H9 (cell line): ENCODE measurements around the gene PAQR5. TPM values are rescaled to one million over a fixed set of nuclear protein-coding genes. Genes with fewer than 3 reads are reported as not detected.

Experiments
- DNase-seq: peaks from one replicate; pipeline ENCODE4 v3.0.0-alpha.2; 2017
- H2AFZ ChIP-seq: one replicate; pipeline ENCODE4 v1.6.1; 2013; ENCODE audit warnings: mild to moderate bottlenecking, low read length, control low read depth, moderate library complexity
- H2AK5ac ChIP-seq: 2 replicates; pipeline ENCODE4 v1.6.1; 2013; ENCODE audit warnings: low read length, control low read depth, mixed read lengths; ENCODE audit not compliant: insufficient read length
- H2BK120ac ChIP-seq: one replicate; pipeline ENCODE4 v1.6.1; 2013; ENCODE audit warnings: low read depth, mild to moderate bottlenecking, low read length, control low read depth, inconsistent platforms; ENCODE audit not compliant: poor library complexity, severe bottlenecking
- H2BK12ac ChIP-seq: 2 replicates; pipeline ENCODE4 v1.6.1; 2013; ENCODE audit warnings: low read length, control low read depth, mixed read lengths, low read depth; ENCODE audit not compliant: insufficient read length
- H2BK15ac ChIP-seq: 2 replicates; pipeline ENCODE4 v1.6.1; 2013; ENCODE audit warnings: low read depth, low read length, control low read depth
- H2BK20ac ChIP-seq: one replicate; pipeline ENCODE4 v1.6.1; 2013; ENCODE audit warnings: low read depth, mild to moderate bottlenecking, low read length, control low read depth, inconsistent platforms; ENCODE audit not compliant: poor library complexity, severe bottlenecking
- H2BK5ac ChIP-seq: 2 replicates; pipeline ENCODE4 v1.6.1; 2013; ENCODE audit warnings: low read length, control low read depth, mixed read lengths; ENCODE audit not compliant: insufficient read length
- H3K14ac ChIP-seq: 2 replicates; pipeline ENCODE4 v1.6.1; 2013; ENCODE audit warnings: low read length, control low read depth; ENCODE audit not compliant: insufficient read depth
- H3K18ac ChIP-seq: 2 replicates; pipeline ENCODE4 v1.6.1; 2013; ENCODE audit warnings: low read depth, mild to moderate bottlenecking, mixed read lengths, low read length, control low read depth; ENCODE audit not compliant: insufficient read length
- H3K23ac ChIP-seq: 2 replicates; pipeline ENCODE4 v1.6.1; 2013; ENCODE audit warnings: low read length, control low read depth, mixed read lengths, low read depth; ENCODE audit not compliant: insufficient read length
- H3K23me2 ChIP-seq: 2 replicates; pipeline ENCODE4 v1.6.1; 2013; ENCODE audit warnings: low read depth, mild to moderate bottlenecking, mixed read lengths, low read length, control low read depth; ENCODE audit not compliant: insufficient read length, poor library complexity, severe bottlenecking
- H3K27ac ChIP-seq: 2 replicates; pipeline ENCODE4 v1.5.1; 2013; ENCODE audit warnings: low read length, control low read depth, mixed read lengths, low read depth; ENCODE audit not compliant: insufficient read length
- H3K27me3 ChIP-seq: 2 replicates; pipeline ENCODE4 v1.6.1; 2013; ENCODE audit warnings: low read length, control low read depth, inconsistent platforms; ENCODE audit not compliant: insufficient read depth
- H3K4ac ChIP-seq: 2 replicates; pipeline ENCODE4 v1.6.1; 2013; ENCODE audit warnings: low read depth, mild to moderate bottlenecking, control low read depth, inconsistent platforms, low read length, moderate library complexity
- H3K4me1 ChIP-seq: 2 replicates; pipeline ENCODE4 v1.6.1; 2013; ENCODE audit warnings: low read length, control low read depth, inconsistent platforms; ENCODE audit not compliant: insufficient read depth
- H3K4me2 ChIP-seq: 2 replicates; pipeline ENCODE4 v1.6.1; 2013; ENCODE audit warnings: low read length, control low read depth, mixed read lengths; ENCODE audit not compliant: insufficient read length, insufficient read depth
- H3K56ac ChIP-seq: 2 replicates; pipeline ENCODE4 v1.6.1; 2013; ENCODE audit warnings: low read depth, mild to moderate bottlenecking, mixed read lengths, low read length, control low read depth; ENCODE audit not compliant: insufficient read length
- H3K79me1 ChIP-seq: 2 replicates; pipeline ENCODE4 v1.6.1; 2013; ENCODE audit warnings: low read depth, mild to moderate bottlenecking, moderate library complexity, low read length, control low read depth, inconsistent platforms; ENCODE audit not compliant: insufficient read depth, poor library complexity, severe bottlenecking
- H3K79me2 ChIP-seq: 2 replicates; pipeline ENCODE4 v1.6.1; 2013; ENCODE audit warnings: low read length, control low read depth, inconsistent platforms; ENCODE audit not compliant: insufficient read depth
- H3K9ac ChIP-seq: 2 replicates; pipeline ENCODE4 v1.6.1; 2013; ENCODE audit warnings: low read length, control low read depth, mixed read lengths; ENCODE audit not compliant: insufficient read length; ENCODE audit errors: extremely low read depth
- H3K9me3 ChIP-seq: one replicate; pipeline ENCODE4 v1.6.1; 2013; ENCODE audit warnings: low read depth, low read length, inconsistent platforms; ENCODE audit not compliant: control insufficient read depth
- H3T11ph ChIP-seq: one replicate; pipeline ENCODE4 v1.6.1; 2013; ENCODE audit warnings: mild to moderate bottlenecking, low read length, control low read depth, inconsistent platforms
- H4K20me1 ChIP-seq: one replicate; pipeline ENCODE4 v1.6.1; 2013; ENCODE audit not compliant: control insufficient read depth, insufficient read length, insufficient read depth
- H4K5ac ChIP-seq: 2 replicates; pipeline ENCODE4 v1.6.1; 2013; ENCODE audit warnings: low read depth, mild to moderate bottlenecking, mixed read lengths, low read length, control low read depth; ENCODE audit not compliant: insufficient read length
- H4K8ac ChIP-seq: replicated peaks from 2 replicates; pipeline ENCODE4 v1.6.1; 2013; ENCODE audit warnings: low read length, control low read depth, mixed read lengths, low read depth; ENCODE audit not compliant: insufficient read length
- H4K91ac ChIP-seq: 2 replicates; pipeline ENCODE4 v1.6.1; 2013; ENCODE audit warnings: low read depth, mild to moderate bottlenecking, moderate library complexity, mixed read lengths, low read length, control low read depth; ENCODE audit not compliant: insufficient read length
- H3K27ac Mint-ChIP-seq, 3 experiments: 2 replicates in 2 of 3; 3 replicates in 1 of 3; pipeline ENCODE4 v1.8.0; 2020 to 2021; ENCODE audit warnings: mixed read lengths in 3 of 3, mild to moderate bottlenecking in 1 of 3, moderate library complexity in 1 of 3
- H3K27me3 Mint-ChIP-seq: 2 replicates; pipeline ENCODE4 v1.8.0; 2021; ENCODE audit warnings: low read depth, mild to moderate bottlenecking, moderate library complexity, mixed read lengths
- H3K36me3 Mint-ChIP-seq, 3 experiments: 2 replicates in 2 of 3; 3 replicates in 1 of 3; pipeline ENCODE4 v1.8.0; 2020 to 2021; ENCODE audit warnings: low read depth in 3 of 3, mixed read lengths in 3 of 3; ENCODE audit not compliant: insufficient read depth in 1 of 3
- H3K4me1 Mint-ChIP-seq, 2 experiments: 2 replicates each; pipeline ENCODE4 v1.8.0; 2020; ENCODE audit warnings: mixed read lengths in 2 of 2
- H3K4me3 Mint-ChIP-seq, 2 experiments: 2 replicates in 1 of 2; 3 replicates in 1 of 2; pipeline ENCODE4 v1.8.0; 2020 to 2021; ENCODE audit warnings: mild to moderate bottlenecking in 2 of 2, mixed read lengths in 2 of 2, moderate library complexity in 1 of 2
- H3K9me3 Mint-ChIP-seq, 2 experiments: 2 replicates in 1 of 2; 3 replicates in 1 of 2; pipeline ENCODE4 v1.8.0; 2020; ENCODE audit warnings: mild to moderate bottlenecking in 2 of 2, mixed read lengths in 2 of 2, moderate library complexity in 1 of 2
- WGBS: extraction: QIAGEN DNeasy Blood & Tissue Kit; methylation state at CpG from one replicate; pipeline ENCODE4 v1.1.7; 2013; ENCODE audit warnings: missing lambda C conversion rate, low lambda C conversion rate, mixed read lengths; ENCODE audit not compliant: insufficient read length; ENCODE audit errors: extremely low coverage; 5-methylcytosine and 5-hydroxymethylcytosine counted together
- total RNA-seq: library from RNA; stranded (reverse); gene quantifications from 2 replicates; pipeline ENCODE4 v1.2.1, GENCODE V29; 2021
- TF ChIP-seq, protein P1 (sequence below): fragments of 200-600 bp; sonication (generic); conservative IDR thresholded peaks from 3 replicates; pipeline ENCODE4 v1.8.0; 2021; ENCODE audit warnings: antibody characterized with exemption, mild to moderate bottlenecking

The PAQR5 gene
- total RNA-seq, 1 experiment from 2014 or later = 1.6 TPM

GRCh38 chr15:69388260-69388705 lies 89.6 kb downstream of the PAQR5 start:
- no peak for DNase-seq
- no peak overlapping the region for H3K9ac ChIP-seq
- TF ChIP-seq, protein P1, sequence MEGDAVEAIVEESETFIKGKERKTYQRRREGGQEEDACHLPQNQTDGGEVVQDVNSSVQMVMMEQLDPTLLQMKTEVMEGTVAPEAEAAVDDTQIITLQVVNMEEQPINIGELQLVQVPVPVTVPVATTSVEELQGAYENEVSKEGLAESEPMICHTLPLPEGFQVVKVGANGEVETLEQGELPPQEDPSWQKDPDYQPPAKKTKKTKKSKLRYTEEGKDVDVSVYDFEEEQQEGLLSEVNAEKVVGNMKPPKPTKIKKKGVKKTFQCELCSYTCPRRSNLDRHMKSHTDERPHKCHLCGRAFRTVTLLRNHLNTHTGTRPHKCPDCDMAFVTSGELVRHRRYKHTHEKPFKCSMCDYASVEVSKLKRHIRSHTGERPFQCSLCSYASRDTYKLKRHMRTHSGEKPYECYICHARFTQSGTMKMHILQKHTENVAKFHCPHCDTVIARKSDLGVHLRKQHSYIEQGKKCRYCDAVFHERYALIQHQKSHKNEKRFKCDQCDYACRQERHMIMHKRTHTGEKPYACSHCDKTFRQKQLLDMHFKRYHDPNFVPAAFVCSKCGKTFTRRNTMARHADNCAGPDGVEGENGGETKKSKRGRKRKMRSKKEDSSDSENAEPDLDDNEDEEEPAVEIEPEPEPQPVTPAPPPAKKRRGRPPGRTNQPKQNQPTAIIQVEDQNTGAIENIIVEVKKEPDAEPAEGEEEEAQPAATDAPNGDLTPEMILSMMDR = no peak
- Mint-ChIP-seq H3K27ac (no peak overlapping the region), H3K4me1 (peaks cover 5% of the 10 kb centered on the region in 2 experiments; a peak in 2 of 4 replicates), H3K36me3 (no peaks in the 10 kb centered on the region), H3K27me3 (peaks cover 6% of the 10 kb centered on the region), H3K9me3 (no peaks in the 10 kb centered on the region), H3K4me3 (no peak overlapping the region)
- H3K9me3 ChIP-seq = no peaks in the 10 kb centered on the region
- no peak overlapping the region for H2BK12ac ChIP-seq
- H3K79me1 ChIP-seq = no peaks in the 10 kb centered on the region
- no peak overlapping the region for H2BK20ac ChIP-seq
- no peak overlapping the region for H3K18ac ChIP-seq
- no peak overlapping the region for H3K56ac ChIP-seq
- no peak overlapping the region for H2AFZ ChIP-seq
- H3K23ac ChIP-seq = no peak overlapping the region
- H2BK120ac ChIP-seq = no peak overlapping the region
- no peak overlapping the region for H4K91ac ChIP-seq
- no peak overlapping the region for H2BK15ac ChIP-seq
- no peak overlapping the region for H4K8ac ChIP-seq
- no peaks in the 10 kb centered on the region for H4K20me1 ChIP-seq
- no peak overlapping the region for H3T11ph ChIP-seq
- no peak overlapping the region for H2AK5ac ChIP-seq
- H3K79me2 ChIP-seq = no peaks in the 10 kb centered on the region
- H3K27me3 ChIP-seq = no peaks in the 10 kb centered on the region
- no CpG with 5 or more reads among the region's 6 CpGs for WGBS
- H3K4me1 ChIP-seq = 0 out of 2 replicates have a peak, but pooled peaks cover under 1% of the 10 kb centered on the region
- H2BK5ac ChIP-seq = no peak overlapping the region
- H3K4ac ChIP-seq = no peak overlapping the region
- H3K27ac ChIP-seq = no peak overlapping the region
- H3K23me2 ChIP-seq = no peaks in the 10 kb centered on the region
- H4K5ac ChIP-seq = no peak overlapping the region
- no peak overlapping the region for H3K4me2 ChIP-seq
- peak overlapping the region; percentile 13; the same call in 1 of the 2 replicates for H3K14ac ChIP-seq
